GM12872 (cell line): ENCODE results near the gene RAMP2.

Experiments used
- TF ChIP-seq, protein P1 (sequence below): IDR thresholded peaks from 3 replicates; pipeline ENCODE4 v1.5.1; 2011; ENCODE audit warnings: low read depth, mild to moderate bottlenecking, low read length, moderate library complexity; ENCODE audit not compliant: insufficient read depth

RAMP2 gene

GRCh38 chr17:42744806-42745617, 16.0 kb upstream of the RAMP2 start, which contains the start of gene EZH1:
TSS of gene EZH1 (minus strand) at chr17:42745040. CDS start at chr17:42728941, 16,099 bp downstream.
- TF ChIP-seq, protein P1, sequence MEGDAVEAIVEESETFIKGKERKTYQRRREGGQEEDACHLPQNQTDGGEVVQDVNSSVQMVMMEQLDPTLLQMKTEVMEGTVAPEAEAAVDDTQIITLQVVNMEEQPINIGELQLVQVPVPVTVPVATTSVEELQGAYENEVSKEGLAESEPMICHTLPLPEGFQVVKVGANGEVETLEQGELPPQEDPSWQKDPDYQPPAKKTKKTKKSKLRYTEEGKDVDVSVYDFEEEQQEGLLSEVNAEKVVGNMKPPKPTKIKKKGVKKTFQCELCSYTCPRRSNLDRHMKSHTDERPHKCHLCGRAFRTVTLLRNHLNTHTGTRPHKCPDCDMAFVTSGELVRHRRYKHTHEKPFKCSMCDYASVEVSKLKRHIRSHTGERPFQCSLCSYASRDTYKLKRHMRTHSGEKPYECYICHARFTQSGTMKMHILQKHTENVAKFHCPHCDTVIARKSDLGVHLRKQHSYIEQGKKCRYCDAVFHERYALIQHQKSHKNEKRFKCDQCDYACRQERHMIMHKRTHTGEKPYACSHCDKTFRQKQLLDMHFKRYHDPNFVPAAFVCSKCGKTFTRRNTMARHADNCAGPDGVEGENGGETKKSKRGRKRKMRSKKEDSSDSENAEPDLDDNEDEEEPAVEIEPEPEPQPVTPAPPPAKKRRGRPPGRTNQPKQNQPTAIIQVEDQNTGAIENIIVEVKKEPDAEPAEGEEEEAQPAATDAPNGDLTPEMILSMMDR = no peak

GRCh38 chr17:42748202-42748907, 12.7 kb upstream of the RAMP2 start:
- TF ChIP-seq, protein P1 = no peak

GRCh38 chr17:42748908-42749798, 11.9 kb upstream of the RAMP2 start:
- TF ChIP-seq, protein P1 = no peak

DNA sequence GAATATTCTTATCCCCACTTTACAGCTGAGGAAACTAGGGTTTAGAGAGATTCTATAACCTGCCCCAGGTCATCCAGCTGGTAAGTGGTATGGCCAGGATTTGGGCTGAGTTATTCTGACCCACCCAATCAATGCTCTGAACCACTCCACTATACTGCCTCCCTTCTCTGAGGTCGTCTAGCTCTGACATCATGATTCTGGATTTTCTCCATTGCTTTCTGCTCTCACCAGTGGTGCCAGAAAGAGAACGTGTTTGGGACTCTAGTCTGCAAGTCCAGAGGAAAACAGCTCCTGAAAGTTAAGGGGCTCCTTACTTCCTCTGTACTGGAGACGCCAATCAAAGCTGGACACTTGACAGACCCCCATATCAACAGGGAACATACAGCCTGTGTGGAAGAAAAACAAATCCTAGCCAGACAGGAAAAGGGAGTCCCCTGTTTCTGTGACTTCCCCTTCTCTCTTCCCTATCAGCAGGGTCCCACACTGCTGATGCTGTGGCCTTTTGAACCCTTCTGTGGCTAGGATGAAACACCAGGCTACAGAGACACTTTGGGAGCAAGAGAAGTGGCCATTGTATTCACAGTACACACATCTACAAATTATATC, 10.2 kb upstream of the RAMP2 start:
- TF ChIP-seq, protein P1 = no peak

- TF ChIP-seq, protein P1 = no peak
Measured at GRCh38 chr17:42751628-42752027, 9.4 kb upstream of the RAMP2 start.

DNA sequence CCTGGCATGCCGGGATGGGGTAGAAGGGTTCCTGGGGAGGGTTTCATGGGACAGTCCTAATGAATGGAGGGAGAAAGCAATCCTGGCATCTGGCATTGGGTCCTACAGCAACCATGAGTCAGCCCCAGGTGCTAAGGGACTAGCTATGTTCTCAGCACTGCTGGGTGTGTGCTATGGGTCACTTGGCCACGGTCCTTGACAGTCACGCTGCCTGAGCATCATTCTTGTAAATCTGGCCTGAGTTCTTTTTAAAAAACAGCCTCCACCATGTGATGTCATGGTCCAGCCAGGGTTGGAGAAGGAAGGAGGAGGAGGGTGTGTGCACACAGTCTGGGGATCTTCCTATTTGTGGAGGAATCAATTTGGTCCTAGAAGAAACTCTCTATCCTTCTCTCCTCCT, 6.2 kb upstream of the RAMP2 start:
- TF ChIP-seq, protein P1 = no peak
